ENCODE results near the gene KCNG2.

- TF ChIP-seq EP300 (IDR thresholded peaks at IDR 0.05) = no peak
- TF ChIP-seq CTCF (IDR thresholded peaks at IDR 0.05) = no peak
- TF ChIP-seq POLR2A (IDR thresholded peaks at IDR 0.05) = no peak
Measured at GRCh38 chr18:79787527-79787864, 10.2 kb upstream of the KCNG2 start.

Measured in tibial nerve (tissue), 4 donors.